ENCODE data around the gene DSP.

DNA sequence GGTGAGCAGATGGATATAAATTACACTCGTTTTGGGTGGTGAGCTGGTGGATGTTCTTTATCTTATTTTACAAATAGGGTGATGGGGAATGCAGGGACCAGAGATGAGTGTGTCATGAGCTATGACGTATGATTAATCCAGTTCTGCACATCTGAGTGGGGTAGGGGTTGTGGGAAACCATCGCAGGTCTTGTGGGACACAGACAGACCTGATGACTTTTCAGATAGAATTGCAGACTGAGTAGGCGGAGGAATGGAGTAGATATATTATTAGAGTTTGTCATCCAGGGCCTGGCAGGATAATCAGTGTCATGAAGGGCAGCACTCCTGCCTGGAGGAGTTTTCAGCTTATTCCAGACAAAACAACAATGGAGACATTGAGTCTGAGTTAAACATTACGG is 12.9 kb upstream of the DSP start:
- TF ChIP-seq, protein P1, sequence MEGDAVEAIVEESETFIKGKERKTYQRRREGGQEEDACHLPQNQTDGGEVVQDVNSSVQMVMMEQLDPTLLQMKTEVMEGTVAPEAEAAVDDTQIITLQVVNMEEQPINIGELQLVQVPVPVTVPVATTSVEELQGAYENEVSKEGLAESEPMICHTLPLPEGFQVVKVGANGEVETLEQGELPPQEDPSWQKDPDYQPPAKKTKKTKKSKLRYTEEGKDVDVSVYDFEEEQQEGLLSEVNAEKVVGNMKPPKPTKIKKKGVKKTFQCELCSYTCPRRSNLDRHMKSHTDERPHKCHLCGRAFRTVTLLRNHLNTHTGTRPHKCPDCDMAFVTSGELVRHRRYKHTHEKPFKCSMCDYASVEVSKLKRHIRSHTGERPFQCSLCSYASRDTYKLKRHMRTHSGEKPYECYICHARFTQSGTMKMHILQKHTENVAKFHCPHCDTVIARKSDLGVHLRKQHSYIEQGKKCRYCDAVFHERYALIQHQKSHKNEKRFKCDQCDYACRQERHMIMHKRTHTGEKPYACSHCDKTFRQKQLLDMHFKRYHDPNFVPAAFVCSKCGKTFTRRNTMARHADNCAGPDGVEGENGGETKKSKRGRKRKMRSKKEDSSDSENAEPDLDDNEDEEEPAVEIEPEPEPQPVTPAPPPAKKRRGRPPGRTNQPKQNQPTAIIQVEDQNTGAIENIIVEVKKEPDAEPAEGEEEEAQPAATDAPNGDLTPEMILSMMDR (IDR thresholded peaks at IDR 0.05; ENCODE audit: low read length): no peak
- TF ChIP-seq EZH2 (IDR thresholded peaks at IDR 0.05; ENCODE audit: borderline replicate concordance, low read length): no peak
